Stomach (tissue), 9 donors: ENCODE measurements around the gene SCMH1. TPM values are rescaled to one million over a fixed set of nuclear protein-coding genes. Genes with fewer than 3 reads are reported as not detected.

Experiments used
- DNase-seq, 2 donors: peaks; one replicate each; pipeline versions ENCODE4 v3.0.0 to v3.0.0-alpha.2; 2013 to 2019
- H3K27ac ChIP-seq, 5 donors: fragments of 200-600 bp in 4 of 5; sonication (generic) in 4 of 5; one replicate each; pipeline ENCODE4 v1.5.1; 2013 to 2019; ENCODE audit warnings: mild to moderate bottlenecking in 1 of 5, moderate library complexity in 1 of 5
- H3K27me3 ChIP-seq, 3 donors: fragments of 200-600 bp; sonication (generic); one replicate each; pipeline ENCODE4 v1.5.1; 2017 to 2019; ENCODE audit warnings: mixed run types in 1 of 3
- H3K36me3 ChIP-seq, 4 donors: fragments of 200-600 bp; sonication (generic); 1 replicate in 3 of 4; 2 replicates in 1 of 4; pipeline ENCODE4 v1.5.1; 2016 to 2019
- H3K4me1 ChIP-seq, 4 donors: fragments of 200-600 bp; sonication (generic); one replicate each; pipeline ENCODE4 v1.5.1; 2016 to 2019
- H3K4me3 ChIP-seq, 4 donors: fragments of 200-600 bp; sonication (generic) in 3 of 4; one replicate each; pipeline ENCODE4 v1.5.1; 2016 to 2019; ENCODE audit warnings: mild to moderate bottlenecking in 1 of 4
- H3K9me3 ChIP-seq, 4 donors: fragments of 200-600 bp; sonication (generic); one replicate each; pipeline ENCODE4 v1.5.1; 2016 to 2019
- CTCF ChIP-seq, 7 experiments: fragments of 450-650 bp in 4 of 7; fragments of 200-600 bp in 3 of 7; sonication (generic) in 3 of 7; IDR thresholded peaks; one replicate each; pipeline ENCODE4 v1.5.1; 2016 to 2019; ENCODE audit warnings: antibody characterized with exemption in 7 of 7, control low read depth in 2 of 7, mild to moderate bottlenecking in 1 of 7
- EP300 ChIP-seq: sonication (generic); formaldehyde crosslinking; IDR thresholded peaks from one replicate; pipeline ENCODE4 v1.6.1; 2017; ENCODE audit warnings: antibody characterized with exemption
- POLR2A ChIP-seq, 4 donors: fragments of 450-650 bp; IDR thresholded peaks; one replicate each; pipeline ENCODE4 v1.6.1; 2016; ENCODE audit warnings: antibody characterized with exemption in 4 of 4, control low read depth in 2 of 4, mild to moderate bottlenecking in 1 of 4, moderate library complexity in 1 of 4
- POLR2AphosphoS5 ChIP-seq, 3 donors: sonication (generic); formaldehyde crosslinking; IDR thresholded peaks; one replicate each; pipeline ENCODE4 v1.6.1; 2016; ENCODE audit warnings: antibody characterized with exemption in 3 of 3
- WGBS, 5 donors: extraction: QIAGEN DNeasy Blood & Tissue Kit in 3 of 5; methylation state at CpG; one replicate each; pipeline versions ENCODE4 v1.1.5 to v1.1.7; 2013 to 2018; 5-methylcytosine and 5-hydroxymethylcytosine counted together
- intact Hi-C: fragments of 100-400 bp; cut with DNase I; formaldehyde crosslinking; loops from one replicate; pipeline ENCODE4 v1.15.1; 2023; ENCODE audit warnings: low total_unique reads
- polyA plus RNA-seq, 3 donors: library from polyadenylated mRNA; stranded (reverse); fragments of 200-250 nt; gene quantifications; one replicate each; pipeline ENCODE4 v1.2.3, GENCODE V29; 2013
- total RNA-seq, 5 donors: library from RNA; depleted of rRNA; stranded (reverse); fragments of >200 nt; gene quantifications; one replicate each; pipeline versions ENCODE4 v1.1.0 to v1.2.3, GENCODE V29; 2014 to 2016
- donor health status: healthy with polysubstance abuse.
- donor health status: Bipolar disorder and iron deficiency.
- donor health status: healthy.

SCMH1 gene
- total and polyA plus RNA-seq, 8 donors: 22.6 to 84.6 (median 35.6) TPM

- Histone ChIP-seq H3K27me3 (no peaks in the 10 kb centered on the region), H3K4me3 (no peak overlapping the region), H3K4me1 (peaks cover 0 to 40% (median 10%) of the 10 kb centered on the region in 4 donors), H3K9me3 (peaks cover 0 to 19% (median 8%) of the 10 kb centered on the region in 4 donors), H3K36me3 (peaks cover 0 to 14% (median 8%) of the 10 kb centered on the region in 4 donors), H3K27ac (no peak overlapping the region)
- TF ChIP-seq POLR2AphosphoS5 (IDR thresholded peaks at IDR 0.05): no peak
- TF ChIP-seq CTCF (IDR thresholded peaks at IDR 0.05): no peak
- no peak for TF ChIP-seq POLR2A (IDR thresholded peaks at IDR 0.05)
- no peak for TF ChIP-seq EP300
- WGBS, 5 donors: 30 to 50% (median 42%) methylated on average over 2 of the region's 2 CpGs
- intact Hi-C loops: no loop called here
- DNase-seq: peak in 1 of 2 donors; percentile 54
Measured at GRCh38 chr1:41222496-41222895, 19.6 kb downstream of the SCMH1 start.

GRCh38 chr1:41221995-41222394 is 20.1 kb downstream of the SCMH1 start:
- H3K36me3 ChIP-seq: peaks cover 0 to 14% (median 8%) of the 10 kb centered on the region in 4 donors
- no peaks in the 10 kb centered on the region for H3K27me3 ChIP-seq
- no peak for DNase-seq
- TF ChIP-seq CTCF (IDR thresholded peaks at IDR 0.05) (no peak), POLR2AphosphoS5 (IDR thresholded peaks at IDR 0.05) (no peak), EP300 (no peak), POLR2A (IDR thresholded peaks at IDR 0.05) (no peak)
- H3K4me3 ChIP-seq: no peak overlapping the region
- H3K4me1 ChIP-seq: peaks cover 0 to 35% (median 9%) of the 10 kb centered on the region in 4 donors
- no peak overlapping the region for H3K27ac ChIP-seq
- intact Hi-C loops: no loop called here
- peaks cover 0 to 21% (median 8%) of the 10 kb centered on the region in 4 donors for H3K9me3 ChIP-seq

GRCh38 chr1:41218152-41218551 is 24.0 kb downstream of the SCMH1 start:
- DNase-seq: no peak
- peaks cover 0 to 21% (median 8%) of the 10 kb centered on the region in 4 donors for H3K9me3 ChIP-seq
- no peaks in the 10 kb centered on the region for H3K27me3 ChIP-seq
- H3K36me3 ChIP-seq: peaks cover 0 to 14% (median 8%) of the 10 kb centered on the region in 4 donors
- intact Hi-C loops: no loop called here
- no peak overlapping the region for H3K4me3 ChIP-seq
- no peak for TF ChIP-seq POLR2A (IDR thresholded peaks at IDR 0.05)
- no peak for TF ChIP-seq POLR2AphosphoS5 (IDR thresholded peaks at IDR 0.05)
- no peak for TF ChIP-seq EP300
- TF ChIP-seq CTCF (IDR thresholded peaks at IDR 0.05): no peak
- H3K4me1 ChIP-seq: peaks cover 0 to 39% (median 10%) of the 10 kb centered on the region in 4 donors
- 93 to 100% (median 100%) methylated on average over 1 of the region's 1 CpG for WGBS, 5 donors
- no peak overlapping the region for H3K27ac ChIP-seq

- DNase-seq: no peak
- TF ChIP-seq POLR2AphosphoS5 (IDR thresholded peaks at IDR 0.05) (no peak), EP300 (no peak), CTCF (IDR thresholded peaks at IDR 0.05) (no peak), POLR2A (IDR thresholded peaks at IDR 0.05) (no peak)
- H3K27ac ChIP-seq: no peak overlapping the region
- 83 to 96% (median 85%) methylated on average over 1 of the region's 1 CpG for WGBS, 5 donors
- peaks cover 0 to 21% (median 8%) of the 10 kb centered on the region in 4 donors for H3K9me3 ChIP-seq
- H3K36me3 ChIP-seq: peaks cover 0 to 14% (median 8%) of the 10 kb centered on the region in 4 donors
- intact Hi-C loops: no loop called here
- H3K4me1 ChIP-seq: peaks cover 0 to 39% (median 11%) of the 10 kb centered on the region in 4 donors
- no peak overlapping the region for H3K4me3 ChIP-seq
- H3K27me3 ChIP-seq: no peaks in the 10 kb centered on the region
Measured at GRCh38 chr1:41217441-41217840, 24.7 kb downstream of the SCMH1 start.
